Measurements from ENCODE around the gene ROBO4.

ROBO4 gene

GRCh38 chr11:124895471-124895971 is 2.1 kb downstream of the ROBO4 start:
- Histone ChIP-seq H3K4me1 (ENCODE audit: control insufficient read depth, insufficient read depth, low read length) (peaks cover 10% of the 10 kb centered on the region; the same call in 1 of the 2 replicates), H3K27me3 (ENCODE audit: control insufficient read depth, insufficient read depth, low read length) (no peaks in the 10 kb centered on the region), H3K36me3 (ENCODE audit: control insufficient read depth, insufficient read depth, low read length) (no peaks in the 10 kb centered on the region), H3K27ac (ENCODE audit: low read depth, low read length) (no peak overlapping the region), H3K4me3 (ENCODE audit: low read depth, low read length) (no peak overlapping the region), H3K9me3 (ENCODE audit: control insufficient read depth, insufficient read depth, low read length) (no peaks in the 10 kb centered on the region), H3K9ac (ENCODE audit: low read depth, low read length) (no peak overlapping the region)

GRCh38 chr11:124894606-124895430 is 2.8 kb downstream of the ROBO4 start:
- H3K4me1 ChIP-seq (ENCODE audit: control insufficient read depth, insufficient read depth, low read length): peaks cover 10% of the 10 kb centered on the region; the same call in 1 of the 2 replicates
- H3K27ac ChIP-seq (ENCODE audit: low read depth, low read length): no peak overlapping the region
- H3K4me3 ChIP-seq (ENCODE audit: low read depth, low read length): no peak overlapping the region
- no peaks in the 10 kb centered on the region for H3K36me3 ChIP-seq (ENCODE audit: control insufficient read depth, insufficient read depth, low read length)
- no peak overlapping the region for H3K9ac ChIP-seq (ENCODE audit: low read depth, low read length)
- no peaks in the 10 kb centered on the region for H3K27me3 ChIP-seq (ENCODE audit: control insufficient read depth, insufficient read depth, low read length)
- H3K9me3 ChIP-seq (ENCODE audit: control insufficient read depth, insufficient read depth, low read length): no peaks in the 10 kb centered on the region

- H3K9me3 ChIP-seq (ENCODE audit: control insufficient read depth, insufficient read depth, low read length): no peaks in the 10 kb centered on the region
- no peak overlapping the region for H3K9ac ChIP-seq (ENCODE audit: low read depth, low read length)
- no peak overlapping the region for H3K4me3 ChIP-seq (ENCODE audit: low read depth, low read length)
- H3K4me1 ChIP-seq (ENCODE audit: control insufficient read depth, insufficient read depth, low read length): peaks cover 8% of the 10 kb centered on the region; the same call in 1 of the 2 replicates
- no peaks in the 10 kb centered on the region for H3K36me3 ChIP-seq (ENCODE audit: control insufficient read depth, insufficient read depth, low read length)
- no peaks in the 10 kb centered on the region; the same call in 1 of the 2 replicates for H3K27me3 ChIP-seq (ENCODE audit: control insufficient read depth, insufficient read depth, low read length)
- no peak overlapping the region for H3K27ac ChIP-seq (ENCODE audit: low read depth, low read length)
These were observed 3.8 kb downstream of the ROBO4 start for GRCh38 chr11:124893781-124894401.

GRCh38 chr11:124892750-124893454 is 4.8 kb downstream of the ROBO4 start:
- Histone ChIP-seq H3K9me3 (ENCODE audit: control insufficient read depth, insufficient read depth, low read length) (no peaks in the 10 kb centered on the region), H3K36me3 (ENCODE audit: control insufficient read depth, insufficient read depth, low read length) (no peaks in the 10 kb centered on the region), H3K4me3 (ENCODE audit: low read depth, low read length) (no peak overlapping the region), H3K27me3 (ENCODE audit: control insufficient read depth, insufficient read depth, low read length) (no peaks in the 10 kb centered on the region; the same call in 1 of the 2 replicates), H3K4me1 (ENCODE audit: control insufficient read depth, insufficient read depth, low read length) (no peaks in the 10 kb centered on the region), H3K27ac (ENCODE audit: low read depth, low read length) (no peak overlapping the region), H3K9ac (ENCODE audit: low read depth, low read length) (no peak overlapping the region)

GRCh38 chr11:124892146-124892545 is 5.5 kb downstream of the ROBO4 start:
- Histone ChIP-seq H3K4me1 (ENCODE audit: control insufficient read depth, insufficient read depth, low read length) (no peaks in the 10 kb centered on the region), H3K36me3 (ENCODE audit: control insufficient read depth, insufficient read depth, low read length) (no peaks in the 10 kb centered on the region), H3K4me3 (ENCODE audit: low read depth, low read length) (no peak overlapping the region), H3K27ac (ENCODE audit: low read depth, low read length) (no peak overlapping the region), H3K9me3 (ENCODE audit: control insufficient read depth, insufficient read depth, low read length) (no peaks in the 10 kb centered on the region), H3K9ac (ENCODE audit: low read depth, low read length) (no peak overlapping the region), H3K27me3 (ENCODE audit: control insufficient read depth, insufficient read depth, low read length) (no peaks in the 10 kb centered on the region; the same call in 1 of the 2 replicates)

- no peaks in the 10 kb centered on the region; the same call in 1 of the 2 replicates for H3K27me3 ChIP-seq (ENCODE audit: control insufficient read depth, insufficient read depth, low read length)
- H3K4me3 ChIP-seq (ENCODE audit: low read depth, low read length): no peak overlapping the region
- no peak overlapping the region for H3K27ac ChIP-seq (ENCODE audit: low read depth, low read length)
These were observed 6.2 kb downstream of the ROBO4 start for GRCh38 chr11:124891373-124891861.

GRCh38 chr11:124890683-124891372 is 6.8 kb downstream of the ROBO4 start:
- no peak overlapping the region for H3K9ac ChIP-seq (ENCODE audit: low read depth, low read length)
- no peaks in the 10 kb centered on the region for H3K9me3 ChIP-seq (ENCODE audit: control insufficient read depth, insufficient read depth, low read length)
- H3K4me1 ChIP-seq (ENCODE audit: control insufficient read depth, insufficient read depth, low read length): no peaks in the 10 kb centered on the region
- H3K36me3 ChIP-seq (ENCODE audit: control insufficient read depth, insufficient read depth, low read length): no peaks in the 10 kb centered on the region
- H3K27ac ChIP-seq (ENCODE audit: low read depth, low read length): no peak overlapping the region
- no peak overlapping the region for H3K4me3 ChIP-seq (ENCODE audit: low read depth, low read length)
- H3K27me3 ChIP-seq (ENCODE audit: control insufficient read depth, insufficient read depth, low read length): no peaks in the 10 kb centered on the region; the same call in 1 of the 2 replicates

More at GRCh38 chr11:124891373-124891861, 6.2 kb downstream of the ROBO4 start:
- Histone ChIP-seq H3K9me3 (ENCODE audit: control insufficient read depth, insufficient read depth, low read length) (no peaks in the 10 kb centered on the region), H3K4me1 (ENCODE audit: control insufficient read depth, insufficient read depth, low read length) (no peaks in the 10 kb centered on the region), H3K36me3 (ENCODE audit: control insufficient read depth, insufficient read depth, low read length) (no peaks in the 10 kb centered on the region), H3K9ac (ENCODE audit: low read depth, low read length) (no peak overlapping the region)

GRCh38 chr11:124890151-124890550 is 7.5 kb downstream of the ROBO4 start:
- no peaks in the 10 kb centered on the region for H3K9me3 ChIP-seq (ENCODE audit: control insufficient read depth, insufficient read depth, low read length)
- no peaks in the 10 kb centered on the region for H3K36me3 ChIP-seq (ENCODE audit: control insufficient read depth, insufficient read depth, low read length)
- H3K27me3 ChIP-seq (ENCODE audit: control insufficient read depth, insufficient read depth, low read length): no peaks in the 10 kb centered on the region; the same call in 1 of the 2 replicates
- no peaks in the 10 kb centered on the region for H3K4me1 ChIP-seq (ENCODE audit: control insufficient read depth, insufficient read depth, low read length)
- no peak overlapping the region for H3K9ac ChIP-seq (ENCODE audit: low read depth, low read length)
- no peak overlapping the region for H3K27ac ChIP-seq (ENCODE audit: low read depth, low read length)
- no peak overlapping the region for H3K4me3 ChIP-seq (ENCODE audit: low read depth, low read length)

GRCh38 chr11:124889191-124890091 is 8.2 kb downstream of the ROBO4 start:
- no peaks in the 10 kb centered on the region for H3K36me3 ChIP-seq (ENCODE audit: control insufficient read depth, insufficient read depth, low read length)
- no peak overlapping the region for H3K27ac ChIP-seq (ENCODE audit: low read depth, low read length)
- H3K4me1 ChIP-seq (ENCODE audit: control insufficient read depth, insufficient read depth, low read length): no peaks in the 10 kb centered on the region
- no peaks in the 10 kb centered on the region for H3K9me3 ChIP-seq (ENCODE audit: control insufficient read depth, insufficient read depth, low read length)
- H3K4me3 ChIP-seq (ENCODE audit: low read depth, low read length): no peak overlapping the region
- H3K9ac ChIP-seq (ENCODE audit: low read depth, low read length): no peak overlapping the region
- H3K27me3 ChIP-seq (ENCODE audit: control insufficient read depth, insufficient read depth, low read length): no peaks in the 10 kb centered on the region; the same call in 1 of the 2 replicates
